Left lung (tissue), 10 donors: Measurements from ENCODE around the gene LCE2C. TPM values are rescaled to one million over a fixed set of nuclear protein-coding genes. Genes with fewer than 3 reads are reported as not detected.
"Not testable (repeated sequence)": the region's sequence is repeated elsewhere in the genome, so short reads cannot be mapped to it uniquely, and the experiment has no call there.

Experiments used
- ATAC-seq: fragments of 200-7000 bp; cut with Tn5 transposase; one replicate; pipeline ENCODE4 v1.9.1; 2020; ENCODE audit warnings: moderate library complexity
- DNase-seq, 4 donors: peaks; one replicate each; pipeline ENCODE4 v3.0.0-alpha.2; 2013 to 2020
- H3K27ac ChIP-seq, 2 donors: fragments of 200-600 bp; sonication (generic) in 1 of 2; one replicate each; pipeline versions ENCODE4 v1.5.0 to v1.8.0; 2020 to 2021
- H3K27me3 ChIP-seq, 2 donors: fragments of 200-600 bp; sonication (generic) in 1 of 2; one replicate each; pipeline versions ENCODE4 v1.5.0 to v1.8.0; 2020 to 2021
- H3K36me3 ChIP-seq, 2 donors: fragments of 200-600 bp; sonication (generic) in 1 of 2; one replicate each; pipeline versions ENCODE4 v1.5.0 to v1.8.0; 2020 to 2021
- H3K4me1 ChIP-seq, 2 donors: fragments of 200-600 bp; one replicate each; pipeline ENCODE4 v1.8.0; 2021
- H3K4me3 ChIP-seq, 2 donors: fragments of 200-600 bp; sonication (generic) in 1 of 2; one replicate each; pipeline versions ENCODE4 v1.5.0 to v1.8.0; 2020 to 2021; ENCODE audit warnings: mild to moderate bottlenecking in 1 of 2
- H3K9me3 ChIP-seq, 2 donors: fragments of 200-600 bp; sonication (generic) in 1 of 2; one replicate each; pipeline versions ENCODE4 v1.5.0 to v1.8.0; 2020 to 2021
- CTCF ChIP-seq, 2 donors: fragments of 200-600 bp; sonication (generic) in 1 of 2; IDR thresholded peaks; one replicate each; pipeline versions ENCODE4 v1.5.0 to v1.8.0; 2021; ENCODE audit warnings: antibody characterized with exemption in 2 of 2
- intact Hi-C, 2 donors: fragments of 100-400 bp; cut with DNase I; formaldehyde crosslinking; loops; one replicate each; pipeline versions ENCODE4 v1.11.2 to v1.14.2; 2022
- polyA plus RNA-seq, 6 donors: library from polyadenylated mRNA; unstranded; fragments of 120-200 nt; gene quantifications; one replicate each; pipeline ENCODE4 v1.2.1, GENCODE V29; 2013; ENCODE audit not compliant: insufficient read length in 6 of 6
- total RNA-seq, 2 donors: library from RNA; stranded (reverse); fragmentation: NEBNext Ultra II Directional; extraction: Animal tissue kit (Norgen Biotek cat#: 25700); gene quantifications; one replicate each; pipeline ENCODE4 v1.2.1, GENCODE V29; 2021
- donor health status: DM: no; HTN: yes; CAD: no.
- donor health status: DM: no; HTN: no; CAD: no.

The LCE2C gene
- total and polyA plus RNA-seq, 8 donors = not detected

- H3K9me3 ChIP-seq = no peaks in the 10 kb centered on the region
- H3K4me1 ChIP-seq = no peaks in the 10 kb centered on the region
- no peak within 1 kb of the TSS for H3K27ac ChIP-seq
- DNase-seq = no peak
- no peak for TF ChIP-seq CTCF (IDR thresholded peaks at IDR 0.05)
- no peaks in the 10 kb centered on the region for H3K36me3 ChIP-seq
- ATAC-seq = no peak
- H3K27me3 ChIP-seq = peaks cover 0 to 7% of the 10 kb centered on the region in 2 donors
- H3K4me3 ChIP-seq = no peak within 1 kb of the TSS
- intact Hi-C loops = no loop called here
Measured at GRCh38 chr1:152663098-152663497, 12.0 kb upstream of the LCE2C start, which contains the start of gene LCE2D. Gene LCE2D, plus strand, starts transcription at chr1:152663380. Its CDS starts 726 bp downstream, at chr1:152664106.

- H3K9me3 ChIP-seq, H3K36me3 ChIP-seq, ATAC-seq, intact Hi-C loops, H3K27me3 ChIP-seq, H3K27ac ChIP-seq, H3K4me1 ChIP-seq, H3K4me3 ChIP-seq, DNase-seq: not testable (repeated sequence)
Measured at GRCh38 chr1:152666171-152666570, 8.9 kb upstream of the LCE2C start.

- no peaks in the 10 kb centered on the region for H3K36me3 ChIP-seq
- H3K4me1 ChIP-seq = no peaks in the 10 kb centered on the region
- no peaks in the 10 kb centered on the region for H3K9me3 ChIP-seq
- ATAC-seq = no peak
- no peak for TF ChIP-seq CTCF (IDR thresholded peaks at IDR 0.05)
- peaks cover 0 to 7% of the 10 kb centered on the region in 2 donors for H3K27me3 ChIP-seq
- intact Hi-C loops = no loop called here
- no peak overlapping the region for H3K27ac ChIP-seq
- no peak overlapping the region for H3K4me3 ChIP-seq
- no peak for DNase-seq
Measured at GRCh38 chr1:152667648-152668047, 7.4 kb upstream of the LCE2C start.

GRCh38 chr1:152673016-152673415 is 2.1 kb upstream of the LCE2C start:
- Histone ChIP-seq H3K9me3 (no peaks in the 10 kb centered on the region), H3K4me3 (no peak overlapping the region), H3K36me3 (no peaks in the 10 kb centered on the region), H3K4me1 (no peaks in the 10 kb centered on the region), H3K27ac (no peak overlapping the region), H3K27me3 (no peaks in the 10 kb centered on the region)
- DNase-seq = no peak
- intact Hi-C loops = no loop called here
- ATAC-seq = no peak
- no peak for TF ChIP-seq CTCF (IDR thresholded peaks at IDR 0.05)

GRCh38 chr1:152679459-152679858 is 4.4 kb downstream of the LCE2C start:
- H3K4me3 ChIP-seq = no peak overlapping the region
- DNase-seq (no peak), ATAC-seq (no peak)
- no peak overlapping the region for H3K27ac ChIP-seq
- peaks cover 0 to 7% of the 10 kb centered on the region in 2 donors for H3K27me3 ChIP-seq
- H3K36me3 ChIP-seq = no peaks in the 10 kb centered on the region
- intact Hi-C loops = no loop called here
- H3K9me3 ChIP-seq = no peaks in the 10 kb centered on the region
- H3K4me1 ChIP-seq = no peaks in the 10 kb centered on the region
- TF ChIP-seq CTCF (IDR thresholded peaks at IDR 0.05) = no peak

GRCh38 chr1:152681616-152682015 is 6.5 kb downstream of the LCE2C start:
- TF ChIP-seq CTCF (IDR thresholded peaks at IDR 0.05) = no peak
- Histone ChIP-seq H3K9me3 (no peaks in the 10 kb centered on the region), H3K27ac (no peak overlapping the region), H3K36me3 (no peaks in the 10 kb centered on the region), H3K27me3 (peaks cover 0 to 7% of the 10 kb centered on the region in 2 donors), H3K4me3 (no peak overlapping the region), H3K4me1 (no peaks in the 10 kb centered on the region)
- ATAC-seq (no peak), DNase-seq (no peak)
- intact Hi-C loops = no loop called here
